Keratinocyte (primary cell): ENCODE results near the gene NEK3. TPM values are rescaled to one million over a fixed set of nuclear protein-coding genes. Genes with fewer than 3 reads are reported as not detected.

ENCODE experiments used
- DNase-seq: peaks from one replicate; pipeline ENCODE4 v3.0.0-alpha.2; 2011; ENCODE audit warnings: low read depth, missing footprints, low spot score
- FAIRE-seq: peaks from 2 replicates; lab custom pipeline; 2011; peaks lifted over from hg19 to GRCh38; lab: Jason Lieb, UNC
- H2AFZ ChIP-seq: 2 replicates; pipeline ENCODE4 v1.6.0; 2012; ENCODE audit warnings: low read length, control low read depth, inconsistent platforms; ENCODE audit not compliant: control insufficient read depth
- H3K27ac ChIP-seq: 2 replicates; pipeline ENCODE4 v1.5.1; 2011; ENCODE audit warnings: low read length; ENCODE audit not compliant: control insufficient read depth, insufficient read depth
- H3K27me3 ChIP-seq: 3 replicates; pipeline ENCODE4 v1.6.0; 2011; ENCODE audit warnings: low read length; ENCODE audit not compliant: control insufficient read depth, insufficient read depth; ENCODE audit errors: extremely low read depth
- H3K36me3 ChIP-seq, 2 experiments: 2 replicates in 1 of 2; 3 replicates in 1 of 2; pipeline ENCODE4 v1.5.1; 2011; ENCODE audit warnings: low read length in 2 of 2, mild to moderate bottlenecking in 1 of 2; ENCODE audit not compliant: control insufficient read depth in 2 of 2, insufficient read depth in 2 of 2; ENCODE audit errors: extremely low read depth in 1 of 2
- H3K4me1 ChIP-seq: 3 replicates; pipeline ENCODE4 v1.5.1; 2011; ENCODE audit warnings: low read length; ENCODE audit not compliant: control insufficient read depth, insufficient read depth; ENCODE audit errors: extremely low read depth
- H3K4me2 ChIP-seq: 3 replicates; pipeline ENCODE4 v1.6.0; 2011; ENCODE audit warnings: low read depth, low read length; ENCODE audit not compliant: control insufficient read depth, insufficient read depth; ENCODE audit errors: extremely low read depth
- H3K4me3 ChIP-seq, 3 experiments: fragments of 200-600 bp in 1 of 3; sonication (generic) in 1 of 3; 2 replicates in 2 of 3; 3 replicates in 1 of 3; pipeline ENCODE4 v1.5.1; 2011 to 2016; ENCODE audit warnings: low read length in 3 of 3, mild to moderate bottlenecking in 3 of 3, control low read depth in 2 of 3, inconsistent platforms in 1 of 3, low read depth in 1 of 3, mixed read lengths in 1 of 3, mixed run types in 1 of 3, moderate library complexity in 1 of 3; ENCODE audit not compliant: control insufficient read depth in 2 of 3, insufficient read depth in 2 of 3; ENCODE audit errors: extremely low read depth in 1 of 3
- H3K79me2 ChIP-seq: 2 replicates; pipeline ENCODE4 v1.6.0; 2012; ENCODE audit warnings: low read length; ENCODE audit not compliant: control insufficient read depth, insufficient read depth
- H3K9ac ChIP-seq: 3 replicates; pipeline ENCODE4 v1.6.0; 2011; ENCODE audit warnings: low read length; ENCODE audit not compliant: control insufficient read depth, insufficient read depth; ENCODE audit errors: extremely low read depth
- H3K9me1 ChIP-seq: 3 replicates; pipeline ENCODE4 v1.6.0; 2011; ENCODE audit warnings: low read length; ENCODE audit not compliant: control insufficient read depth, insufficient read depth; ENCODE audit errors: extremely low read depth
- H3K9me3 ChIP-seq: 2 replicates; pipeline ENCODE4 v1.5.1; 2012; ENCODE audit warnings: low read depth, low read length; ENCODE audit not compliant: control insufficient read depth
- H4K20me1 ChIP-seq: 3 replicates; pipeline ENCODE4 v1.6.0; 2011; ENCODE audit warnings: low read length; ENCODE audit not compliant: control insufficient read depth, insufficient read depth; ENCODE audit errors: extremely low read depth
- CTCF ChIP-seq, 3 experiments: IDR thresholded peaks in 1 of 3; conservative IDR thresholded peaks in 1 of 3; optimal IDR thresholded peaks in 1 of 3; 2 replicates in 2 of 3; 3 replicates in 1 of 3; pipeline versions ENCODE3 to v1.5.1; 2011; ENCODE audit warnings: low read length in 3 of 3, mild to moderate bottlenecking in 3 of 3, moderate library complexity in 2 of 3, control low read depth in 1 of 3, inconsistent platforms in 1 of 3; ENCODE audit not compliant: insufficient read depth in 2 of 3; ENCODE audit errors: extremely low read depth in 1 of 3
- EZH2 ChIP-seq: IDR thresholded peaks from one replicate; pipeline ENCODE4 v1.6.1; 2012; ENCODE audit warnings: inconsistent platforms, mild to moderate bottlenecking, low read length, moderate library complexity
- dilution Hi-C: fragments of 300-500 bp; cut with MboI; formaldehyde crosslinking; loops from one replicate; pipeline ENCODE4 v1.7.0; 2020; ENCODE audit warnings: low sequenced_read_pairs; ENCODE audit not compliant: extremely low pct_ligation_motif_present
- polyA plus RNA-seq, 5 experiments: library from polyadenylated mRNA; depleted of rRNA in 3 of 5; stranded (reverse) in 3 of 5; stranded (forward) in 1 of 5; unstranded in 1 of 5; fragments of >200 nt; gene quantifications; 1 replicate in 1 of 5; 2 replicates in 3 of 5; 3 replicates in 1 of 5; pipeline versions ENCODE4 v1.2.1 to v1.2.3, GENCODE V29; 2011 to 2012; ENCODE audit warnings: missing spikeins in 2 of 5, low read depth in 1 of 5, low replicate concordance in 1 of 5

The NEK3 gene
- polyA plus RNA-seq, 1 donor (not counting 4 experiments of a cell fraction or from before 2014, with no cell fraction given) = 11.1 TPM

- no peaks in the 10 kb centered on the region for H3K79me2 ChIP-seq
- H3K9ac ChIP-seq = no peak overlapping the region
- no peaks in the 10 kb centered on the region for H3K36me3 ChIP-seq
- H3K9me3 ChIP-seq = no peaks in the 10 kb centered on the region
- no peaks in the 10 kb centered on the region for H4K20me1 ChIP-seq
- TF ChIP-seq EZH2 (no peak), CTCF (optimal IDR thresholded peaks at IDR 0.05 in 1 of 3, IDR thresholded peaks at IDR 0.05 in 1 of 3, conservative IDR thresholded peaks at IDR 0.05 in 1 of 3; ENCODE audit: extremely low read depth in 1 of 3, insufficient read depth in 2 of 3, low read length in 3 of 3) (no peak)
- H3K4me2 ChIP-seq = no peak overlapping the region
- no peak overlapping the region for H2AFZ ChIP-seq
- DNase-seq (no peak), FAIRE-seq (peak; percentile 9)
- H3K27me3 ChIP-seq = no peaks in the 10 kb centered on the region
- H3K4me3 ChIP-seq = no peak overlapping the region
- no peak overlapping the region for H3K27ac ChIP-seq
- no peaks in the 10 kb centered on the region for H3K9me1 ChIP-seq
- dilution Hi-C loops = no loop called here
- peaks cover 8% of the 10 kb centered on the region for H3K4me1 ChIP-seq
These were observed 3.1 kb upstream of the NEK3 start for GRCh38 chr13:52162279-52163101.

GRCh38 chr13:52161181-52161646, 1.8 kb upstream of the NEK3 start:
- H3K9me1 ChIP-seq = no peaks in the 10 kb centered on the region
- H3K27me3 ChIP-seq = no peaks in the 10 kb centered on the region
- no peaks in the 10 kb centered on the region for H3K79me2 ChIP-seq
- H3K9me3 ChIP-seq = no peaks in the 10 kb centered on the region
- no peak overlapping the region for H3K27ac ChIP-seq
- peaks cover 8% of the 10 kb centered on the region for H3K4me1 ChIP-seq
- no peak overlapping the region for H2AFZ ChIP-seq
- TF ChIP-seq EZH2 (no peak), CTCF (optimal IDR thresholded peaks at IDR 0.05 in 1 of 3, IDR thresholded peaks at IDR 0.05 in 1 of 3, conservative IDR thresholded peaks at IDR 0.05 in 1 of 3; ENCODE audit: extremely low read depth in 1 of 3, insufficient read depth in 2 of 3, low read length in 3 of 3) (no peak)
- dilution Hi-C loops = no loop called here
- DNase-seq (no peak), FAIRE-seq (no peak)
- no peak overlapping the region for H3K4me2 ChIP-seq
- no peaks in the 10 kb centered on the region for H3K36me3 ChIP-seq
- no peak overlapping the region for H3K9ac ChIP-seq
- H4K20me1 ChIP-seq = no peaks in the 10 kb centered on the region
- H3K4me3 ChIP-seq = no peak overlapping the region
